Kidney epithelial cell (primary cell): ENCODE measurements around the gene HIRIP3. TPM values are rescaled to one million over a fixed set of nuclear protein-coding genes. Genes with fewer than 3 reads are reported as not detected.

ENCODE experiments used
- DNase-seq: peaks from one replicate; pipeline ENCODE4 v3.0.0-alpha.2; 2010; ENCODE audit warnings: low read depth
- H3K27me3 ChIP-seq: 2 replicates; pipeline ENCODE4 v1.6.0; 2011; ENCODE audit warnings: low read length; ENCODE audit not compliant: control insufficient read depth, insufficient read depth
- H3K36me3 ChIP-seq: 2 replicates; pipeline ENCODE4 v1.5.1; 2011; ENCODE audit warnings: low read length; ENCODE audit not compliant: control insufficient read depth, insufficient read depth
- H3K4me3 ChIP-seq: 2 replicates; pipeline ENCODE4 v1.5.1; 2011; ENCODE audit warnings: low read depth, mild to moderate bottlenecking, control low read depth, low read length
- total RNA-seq: library from RNA; depleted of rRNA; stranded (reverse); fragments of >200 nt; gene quantifications from 2 replicates; pipeline ENCODE4 v1.2.3, GENCODE V29; 2015
- TF ChIP-seq, protein P1 (sequence below): IDR thresholded peaks from 2 replicates; pipeline ENCODE4 v1.5.1; 2011; ENCODE audit warnings: mild to moderate bottlenecking, moderate library complexity, low read length, control low read depth, inconsistent platforms; ENCODE audit not compliant: insufficient read depth, poor library complexity, severe bottlenecking

HIRIP3 gene
- total RNA-seq, 1 donor from 2014 or later = 20.3 TPM

DNA sequence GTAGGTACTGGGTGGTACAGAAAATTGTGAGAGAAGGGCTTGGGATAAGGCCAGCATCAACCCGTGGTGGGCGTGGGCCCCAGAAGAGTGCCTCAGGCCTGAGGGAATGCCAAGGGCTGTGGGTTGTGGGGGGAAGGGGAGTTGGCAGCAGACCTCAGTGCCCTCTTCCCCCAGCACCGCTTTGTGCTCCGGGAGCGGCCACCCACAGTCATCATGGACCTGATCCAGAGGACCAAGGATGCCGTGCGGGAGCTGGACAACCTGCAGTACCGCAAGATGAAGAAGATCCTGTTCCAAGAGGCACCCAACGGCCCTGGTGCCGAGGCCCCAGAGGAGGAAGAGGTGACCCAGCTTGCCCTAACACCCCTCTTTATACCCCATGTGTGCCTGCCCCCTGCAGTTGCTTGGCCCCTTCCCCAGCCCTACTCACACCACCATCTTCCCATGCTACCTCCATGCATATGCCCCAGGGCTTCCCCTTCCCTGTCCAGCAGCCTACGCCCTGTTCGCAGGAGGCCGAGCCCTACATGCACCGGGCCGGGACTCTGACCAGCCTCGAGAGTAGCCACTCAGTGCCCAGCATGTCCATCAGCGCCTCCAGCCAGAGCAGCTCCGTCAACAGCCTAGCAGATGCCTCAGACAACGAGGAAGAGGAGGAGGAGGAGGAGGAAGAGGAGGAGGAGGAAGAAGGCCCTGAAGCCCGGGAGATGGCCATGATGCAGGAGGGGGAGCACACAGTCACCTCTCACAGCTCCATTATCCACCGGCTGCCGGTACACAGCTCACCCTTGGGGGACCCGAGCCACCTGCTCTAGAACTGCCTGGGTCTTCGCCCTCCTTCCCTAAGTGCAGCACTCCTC is 12.6 kb downstream of the HIRIP3 start:
- no peak for DNase-seq

DNA sequence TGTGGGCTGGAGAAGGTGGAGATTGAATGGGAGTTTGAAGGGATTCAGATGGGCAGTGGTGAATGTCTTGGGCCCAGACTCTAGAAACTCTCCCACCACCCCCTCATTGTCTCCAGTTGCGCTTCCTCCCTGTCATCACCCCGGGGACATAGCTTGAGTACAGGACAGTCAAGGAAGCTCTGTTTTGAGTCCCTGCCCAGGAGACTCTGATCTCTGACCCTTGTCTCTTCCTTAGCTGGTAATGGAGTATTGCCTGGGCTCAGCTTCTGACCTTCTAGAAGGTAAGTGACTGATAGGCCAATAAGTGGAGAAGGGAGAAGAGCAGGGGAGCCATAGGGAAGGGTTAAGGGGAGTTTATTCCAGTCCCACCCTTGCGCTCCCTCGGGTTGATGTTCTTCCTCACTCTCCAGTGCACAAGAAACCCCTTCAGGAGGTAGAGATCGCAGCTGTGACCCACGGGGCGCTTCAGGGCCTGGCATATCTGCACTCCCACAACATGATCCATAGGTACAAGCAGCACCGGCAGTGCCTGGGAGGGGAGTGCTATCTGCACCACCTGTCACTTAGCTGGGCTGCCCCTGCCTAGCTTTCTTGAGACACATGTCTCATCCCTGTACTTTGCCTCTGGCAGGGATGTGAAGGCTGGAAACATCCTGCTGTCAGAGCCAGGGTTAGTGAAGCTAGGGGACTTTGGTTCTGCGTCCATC is 16.7 kb downstream of the HIRIP3 start:
- H3K36me3 ChIP-seq = peaks cover 1% of the 10 kb centered on the region
- TF ChIP-seq, protein P1, sequence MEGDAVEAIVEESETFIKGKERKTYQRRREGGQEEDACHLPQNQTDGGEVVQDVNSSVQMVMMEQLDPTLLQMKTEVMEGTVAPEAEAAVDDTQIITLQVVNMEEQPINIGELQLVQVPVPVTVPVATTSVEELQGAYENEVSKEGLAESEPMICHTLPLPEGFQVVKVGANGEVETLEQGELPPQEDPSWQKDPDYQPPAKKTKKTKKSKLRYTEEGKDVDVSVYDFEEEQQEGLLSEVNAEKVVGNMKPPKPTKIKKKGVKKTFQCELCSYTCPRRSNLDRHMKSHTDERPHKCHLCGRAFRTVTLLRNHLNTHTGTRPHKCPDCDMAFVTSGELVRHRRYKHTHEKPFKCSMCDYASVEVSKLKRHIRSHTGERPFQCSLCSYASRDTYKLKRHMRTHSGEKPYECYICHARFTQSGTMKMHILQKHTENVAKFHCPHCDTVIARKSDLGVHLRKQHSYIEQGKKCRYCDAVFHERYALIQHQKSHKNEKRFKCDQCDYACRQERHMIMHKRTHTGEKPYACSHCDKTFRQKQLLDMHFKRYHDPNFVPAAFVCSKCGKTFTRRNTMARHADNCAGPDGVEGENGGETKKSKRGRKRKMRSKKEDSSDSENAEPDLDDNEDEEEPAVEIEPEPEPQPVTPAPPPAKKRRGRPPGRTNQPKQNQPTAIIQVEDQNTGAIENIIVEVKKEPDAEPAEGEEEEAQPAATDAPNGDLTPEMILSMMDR = no peak
- H3K4me3 ChIP-seq = no peak overlapping the region
- H3K27me3 ChIP-seq = no peaks in the 10 kb centered on the region
- DNase-seq = no peak

More for the DNA sequence above, 12.6 kb downstream of the HIRIP3 start:
- peaks cover 3% of the 10 kb centered on the region for H3K36me3 ChIP-seq
- TF ChIP-seq, protein P1 = no peak
- no peaks in the 10 kb centered on the region for H3K27me3 ChIP-seq
- no peak overlapping the region for H3K4me3 ChIP-seq

DNA sequence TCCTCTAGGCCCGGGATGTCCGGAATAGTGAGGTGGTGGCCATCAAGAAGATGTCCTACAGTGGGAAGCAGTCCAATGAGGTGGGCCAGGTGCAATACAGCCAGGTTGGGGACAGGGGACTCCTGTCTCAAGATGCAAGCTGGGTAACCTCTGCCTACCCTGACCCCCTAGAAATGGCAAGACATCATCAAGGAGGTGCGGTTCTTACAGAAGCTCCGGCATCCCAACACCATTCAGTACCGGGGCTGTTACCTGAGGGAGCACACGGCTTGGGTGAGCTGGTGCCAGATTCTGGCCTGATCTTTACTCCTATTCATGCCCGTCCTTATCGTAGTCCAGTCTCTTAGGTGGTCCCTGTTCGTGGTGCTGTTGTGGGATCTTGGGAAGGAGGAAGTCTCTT is 17.3 kb downstream of the HIRIP3 start:
- no peak for DNase-seq
- no peak overlapping the region for H3K4me3 ChIP-seq
- peaks cover 1% of the 10 kb centered on the region for H3K36me3 ChIP-seq

DNA sequence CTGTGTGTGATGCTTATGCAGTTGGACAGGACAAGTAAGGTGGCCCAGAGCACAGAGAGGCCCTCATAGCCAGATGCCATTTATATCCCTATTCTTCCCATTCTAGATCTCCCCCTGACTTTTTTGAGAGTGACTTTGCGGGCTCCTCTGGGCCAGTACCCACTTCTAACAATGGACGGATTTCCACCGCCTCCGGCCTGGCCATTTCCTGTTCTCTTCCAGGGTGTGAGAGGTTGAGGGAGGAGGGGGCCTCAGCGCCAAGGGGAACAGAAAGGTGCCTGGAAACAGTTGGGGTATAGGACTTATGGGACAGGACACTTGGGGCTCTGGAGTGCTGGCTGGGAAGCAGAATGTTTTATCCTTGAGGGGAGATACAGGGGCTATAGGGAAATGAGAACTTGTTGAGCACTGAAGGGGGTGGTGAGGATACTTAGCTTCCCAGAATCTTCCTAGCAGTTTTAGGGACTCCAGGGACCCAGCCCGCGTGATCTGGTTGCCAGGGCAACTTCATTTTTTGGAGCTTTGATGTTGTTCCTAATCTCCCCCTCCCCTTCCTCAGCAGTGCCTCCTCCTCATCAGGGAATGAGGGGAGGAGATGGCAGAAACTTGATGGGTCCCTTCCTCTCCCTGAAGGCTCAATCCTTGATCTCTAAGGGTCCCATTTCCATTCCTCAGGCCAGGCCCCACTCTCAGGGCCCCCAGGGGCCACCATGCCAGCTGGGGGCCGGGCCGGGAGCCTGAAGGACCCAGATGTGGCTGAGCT is 18.2 kb downstream of the HIRIP3 start:
- Histone ChIP-seq H3K4me3 (no peak overlapping the region), H3K27me3 (no peaks in the 10 kb centered on the region), H3K36me3 (peaks cover 1% of the 10 kb centered on the region)
- TF ChIP-seq, protein P1 = no peak
- DNase-seq = no peak

More for the DNA sequence above, 17.3 kb downstream of the HIRIP3 start:
- H3K27me3 ChIP-seq = no peaks in the 10 kb centered on the region
- TF ChIP-seq, protein P1 = no peak

DNA sequence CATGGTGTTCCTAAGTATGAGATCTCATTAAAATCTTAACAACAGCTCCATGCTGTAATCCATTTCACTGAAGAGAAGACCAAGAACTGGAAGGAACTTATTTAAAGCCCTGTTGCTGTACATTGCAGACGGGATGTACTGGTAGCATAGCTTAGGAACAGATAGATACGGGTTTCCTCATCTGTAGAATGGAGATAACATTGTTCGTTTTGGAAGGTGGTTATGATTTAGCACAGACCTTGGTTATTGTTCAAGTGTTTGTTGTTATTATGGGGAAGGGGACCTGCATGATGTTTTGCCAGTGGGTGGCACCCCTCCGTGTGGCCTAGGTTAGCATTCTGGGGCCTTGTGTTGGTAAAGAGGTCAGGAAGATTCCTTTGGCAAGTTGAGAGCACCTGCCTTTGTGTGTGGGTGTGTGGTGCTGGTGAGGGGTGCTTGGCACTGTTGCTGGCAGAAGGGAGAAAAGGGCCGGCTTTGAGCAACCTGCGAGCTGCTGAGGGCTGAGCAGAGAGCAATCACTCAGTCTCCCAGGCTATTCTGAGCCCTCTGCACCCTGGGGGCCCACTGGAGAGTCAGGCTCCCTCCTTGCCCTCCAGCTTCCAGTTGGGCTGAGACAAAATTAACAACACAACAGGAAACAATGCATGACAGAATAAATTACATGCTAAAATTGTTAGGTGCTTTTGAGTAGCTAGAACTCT is 19.5 kb downstream of the HIRIP3 start:
- H3K4me3 ChIP-seq = no peak overlapping the region
- DNase-seq = no peak
- H3K36me3 ChIP-seq = peaks cover 1% of the 10 kb centered on the region
- TF ChIP-seq, protein P1 = no peak
- no peaks in the 10 kb centered on the region for H3K27me3 ChIP-seq
